ENCODE results near the gene CELA3A.

GRCh38 chr1:22041505-22041904 lies 40.0 kb downstream of the CELA3A start:
- TF ChIP-seq CTCF (IDR thresholded peaks at IDR 0.05) (no peak), POLR2A (IDR thresholded peaks at IDR 0.05) (no peak)
